HG02571 (cell line): ENCODE data around the gene ATRN.

Experiments used
- ATAC-seq: cut with Tn5 transposase; IDR thresholded peaks from one replicate; pipeline ENCODE4 v1.9.1; 2021; ENCODE audit warnings: mild to moderate bottlenecking, moderate library complexity; ENCODE audit not compliant: unreplicated experiment

Gene ATRN

GRCh38 chr20:3692706-3693294, 222.0 kb downstream of the ATRN start:
- no peak for ATAC-seq

GRCh38 chr20:3693376-3693775, 222.6 kb downstream of the ATRN start:
- ATAC-seq = no peak

GRCh38 chr20:3694864-3695263, 224.0 kb downstream of the ATRN start:
- ATAC-seq = no peak

- no peak for ATAC-seq
These were observed 225.4 kb downstream of the ATRN start for GRCh38 chr20:3696200-3696599.

GRCh38 chr20:3696745-3697587, 226.1 kb downstream of the ATRN start:
- ATAC-seq = no peak

- no peak for ATAC-seq
These were observed 226.9 kb downstream of the ATRN start for GRCh38 chr20:3697588-3698305.

GRCh38 chr20:3698591-3699001, 227.8 kb downstream of the ATRN start:
- ATAC-seq = no peak

GRCh38 chr20:3699037-3699436, 228.2 kb downstream of the ATRN start:
- no peak for ATAC-seq
